GM21447 (cell line): ENCODE data around the gene TRDMT1.

ENCODE experiments used
- ATAC-seq: cut with Tn5 transposase; IDR thresholded peaks from one replicate; pipeline ENCODE4 v1.9.1; 2021; ENCODE audit not compliant: unreplicated experiment

Gene TRDMT1

GRCh38 chr10:17213646-17214349 is 12.3 kb upstream of the TRDMT1 start:
- no peak for ATAC-seq

- no peak for ATAC-seq
Observed at GRCh38 chr10:17212802-17213221, 11.3 kb upstream of the TRDMT1 start.

- ATAC-seq, result no peak
Observed at GRCh38 chr10:17210361-17210760, 8.9 kb upstream of the TRDMT1 start.

- no peak for ATAC-seq
Observed at GRCh38 chr10:17209881-17210280, 8.4 kb upstream of the TRDMT1 start.

- ATAC-seq, result no peak
Observed at GRCh38 chr10:17209302-17209701, 7.8 kb upstream of the TRDMT1 start.

- no peak for ATAC-seq
Observed at GRCh38 chr10:17208476-17208875, 7.0 kb upstream of the TRDMT1 start.

GRCh38 chr10:17206210-17206709 is 4.8 kb upstream of the TRDMT1 start:
- ATAC-seq, result peak; percentile 48

- ATAC-seq, result no peak
Observed at GRCh38 chr10:17203416-17203815, 1.9 kb upstream of the TRDMT1 start.

- no peak for ATAC-seq
Observed at GRCh38 chr10:17202999-17203398, 1.5 kb upstream of the TRDMT1 start.

- ATAC-seq, result no peak
Observed at GRCh38 chr10:17202506-17202905, 1.0 kb upstream of the TRDMT1 start.

DNA sequence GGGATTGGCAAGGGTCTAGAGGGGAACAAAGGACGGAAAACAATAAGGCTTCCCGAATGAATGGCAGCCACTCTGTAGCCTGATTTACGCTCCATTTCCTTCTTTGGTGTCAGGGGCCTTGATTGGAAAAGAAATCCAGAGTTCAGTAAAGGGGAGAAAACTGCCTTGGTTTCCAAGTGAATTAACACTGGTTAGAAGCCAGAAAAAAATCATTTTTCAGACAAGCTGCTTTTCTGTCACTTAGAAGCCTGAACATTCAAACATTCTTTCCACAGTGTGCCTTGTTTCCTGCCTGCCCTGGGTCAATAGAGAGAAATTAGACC is 283 bp upstream of the TRDMT1 start:
- no peak for ATAC-seq

DNA sequence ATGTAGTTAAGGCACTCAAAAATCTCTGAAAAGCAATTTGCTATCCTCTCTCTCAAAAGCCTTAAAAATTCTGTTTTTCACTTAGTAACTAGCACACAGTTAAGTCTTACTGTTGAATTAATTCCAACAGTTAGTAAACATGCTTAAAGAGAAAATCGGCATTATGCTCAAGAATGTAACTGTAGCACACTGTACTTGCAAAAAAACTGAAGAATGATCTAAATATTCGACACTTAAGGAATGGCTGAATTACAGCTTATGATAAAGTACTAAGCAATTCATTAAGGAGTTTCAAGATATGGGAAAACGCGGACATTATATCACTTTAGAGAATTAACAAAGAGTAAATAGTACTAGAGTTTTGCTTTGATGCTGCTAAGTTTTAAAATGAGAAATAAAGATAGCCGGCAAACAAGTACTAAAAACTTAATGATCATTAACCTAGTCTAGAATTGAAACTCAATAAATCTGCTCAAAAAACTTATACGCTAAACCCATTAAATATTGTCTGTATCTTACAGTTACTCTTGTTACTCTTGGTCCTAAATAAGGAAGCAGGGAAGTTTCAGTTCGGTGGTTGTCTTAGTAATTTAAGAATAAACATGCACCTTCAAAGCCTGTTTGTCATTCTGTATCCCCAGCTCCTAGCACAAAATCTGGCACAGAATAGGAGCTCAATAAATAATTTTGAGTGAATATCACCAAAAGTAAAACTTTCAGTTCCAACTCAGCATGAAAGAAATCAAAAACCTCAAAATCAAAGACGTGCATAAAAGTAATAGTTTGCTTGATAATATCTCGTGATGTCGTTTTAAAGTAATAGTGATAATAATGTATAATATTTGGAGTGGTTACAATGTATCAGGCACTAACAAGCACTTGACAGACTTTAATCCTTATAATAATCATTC is 1.2 kb downstream of the TRDMT1 start:
- no peak for ATAC-seq

DNA sequence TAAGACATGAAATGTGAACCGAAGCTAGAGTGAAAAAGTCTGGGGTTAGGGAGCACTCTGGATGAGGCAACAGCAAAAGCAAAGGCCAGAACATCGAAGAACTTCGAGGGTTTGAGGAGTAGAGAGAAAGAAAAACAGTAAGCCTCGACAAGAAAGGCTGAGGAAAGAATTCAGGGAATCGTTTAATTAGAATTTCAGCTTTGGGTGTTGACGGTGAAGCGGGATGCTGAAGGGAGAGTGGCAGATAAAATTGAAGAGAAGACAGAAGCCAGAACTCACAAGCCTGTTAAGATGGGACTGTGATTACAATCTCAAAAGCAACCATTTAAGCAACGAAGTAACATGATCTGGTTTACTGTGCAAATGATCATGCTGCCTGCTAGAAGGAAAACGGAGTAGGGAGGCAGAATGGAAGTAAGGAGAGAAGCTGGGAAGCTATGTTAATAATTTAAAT is 2.1 kb downstream of the TRDMT1 start:
- ATAC-seq, result no peak

DNA sequence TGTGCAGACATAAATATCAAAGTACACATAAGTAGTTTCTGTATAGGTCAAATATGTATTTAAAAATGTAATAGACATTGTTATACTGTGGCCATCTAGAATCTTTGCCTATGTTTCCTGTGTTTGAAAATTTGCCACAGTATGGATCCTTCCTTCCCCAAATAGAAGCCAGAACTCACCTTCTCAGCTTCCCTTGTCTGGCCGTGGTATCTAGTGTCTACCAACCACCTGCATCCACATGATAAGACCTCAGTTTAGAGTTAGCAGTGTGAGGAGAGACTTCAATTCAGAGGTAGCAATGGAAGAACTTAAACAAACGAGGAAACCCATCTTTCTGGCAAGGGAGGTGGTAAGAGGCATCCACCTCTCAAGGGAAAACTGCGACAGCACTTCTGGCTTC is 4.9 kb downstream of the TRDMT1 start:
- ATAC-seq, result no peak

GRCh38 chr10:17196045-17196444 is 5.4 kb downstream of the TRDMT1 start:
- ATAC-seq, result no peak

DNA sequence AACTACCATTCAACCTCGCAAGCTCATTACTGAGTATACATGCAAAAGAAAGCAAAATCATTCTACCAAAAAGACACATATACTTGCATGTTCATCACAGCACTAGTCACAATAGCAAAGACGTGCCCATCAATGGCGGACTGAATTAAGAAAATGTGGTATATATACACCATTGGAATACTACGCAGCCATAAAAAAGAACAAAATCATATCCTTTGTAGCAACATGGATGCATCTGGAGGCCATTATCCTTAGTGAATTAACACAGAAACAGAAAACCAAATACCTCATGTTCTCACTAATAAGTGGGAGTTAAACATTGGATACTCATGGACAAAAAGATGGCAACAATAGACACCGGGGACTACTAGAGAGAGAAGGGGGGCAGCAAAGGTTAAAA is 6.4 kb downstream of the TRDMT1 start:
- ATAC-seq, result no peak

DNA sequence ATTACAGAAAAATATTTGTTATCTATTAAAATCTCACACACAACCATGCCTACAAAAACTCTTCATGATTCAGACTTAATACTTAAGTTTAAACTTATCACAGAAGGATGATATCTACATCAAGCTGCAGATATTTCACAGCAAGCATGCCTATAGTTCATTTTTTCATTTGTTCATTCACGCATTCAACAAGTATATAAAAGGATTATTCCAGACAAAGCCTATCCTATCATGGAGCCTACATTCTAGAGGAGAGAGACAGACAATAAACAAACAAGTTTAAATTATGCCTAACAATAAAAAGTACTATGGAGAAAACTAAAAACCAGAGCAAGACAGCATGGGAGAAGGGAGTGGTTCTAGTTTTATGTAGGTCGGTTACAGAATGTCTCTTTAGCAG is 10.9 kb downstream of the TRDMT1 start:
- ATAC-seq, result no peak

- ATAC-seq, result no peak
Observed at GRCh38 chr10:17188644-17189172, 12.8 kb downstream of the TRDMT1 start.

DNA sequence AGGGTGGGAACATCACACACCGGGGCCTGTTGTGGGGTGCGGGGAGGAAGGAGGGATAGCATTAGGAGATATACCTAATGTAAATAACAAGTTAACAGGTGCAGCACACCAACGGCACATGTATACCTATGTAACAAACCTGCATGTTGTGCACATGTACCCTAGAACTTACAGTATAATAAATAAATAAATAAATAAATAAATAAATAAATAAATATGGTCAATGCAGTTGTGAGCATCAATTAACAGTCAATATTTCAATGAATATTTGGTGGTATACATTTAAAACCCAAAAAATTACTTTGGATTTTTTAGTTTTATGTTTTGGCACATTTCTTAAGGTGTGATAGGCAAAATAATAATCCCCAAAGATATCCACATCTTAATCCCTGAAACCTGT is 15.6 kb downstream of the TRDMT1 start:
- no peak for ATAC-seq

DNA sequence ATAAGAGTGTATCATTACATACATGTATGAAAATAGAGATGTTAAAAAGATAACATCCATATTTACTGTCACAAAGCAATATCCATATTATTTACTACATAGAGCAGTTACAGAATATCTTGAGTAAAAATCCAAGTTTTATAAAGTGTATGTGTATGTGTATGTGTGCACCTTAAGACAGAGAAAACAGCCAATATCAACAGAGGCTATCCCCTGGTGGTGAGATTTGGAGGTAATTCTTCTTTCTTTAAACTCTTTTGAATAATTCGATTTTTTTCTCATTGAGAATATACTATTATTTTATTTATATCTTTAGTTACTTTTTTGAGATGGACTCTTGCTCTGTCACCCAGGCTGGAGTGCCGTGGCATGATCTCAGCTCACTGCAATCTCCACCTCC is 18.4 kb downstream of the TRDMT1 start:
- ATAC-seq, result no peak

- ATAC-seq, result no peak
Observed at GRCh38 chr10:17181751-17182150, 19.7 kb downstream of the TRDMT1 start.

DNA sequence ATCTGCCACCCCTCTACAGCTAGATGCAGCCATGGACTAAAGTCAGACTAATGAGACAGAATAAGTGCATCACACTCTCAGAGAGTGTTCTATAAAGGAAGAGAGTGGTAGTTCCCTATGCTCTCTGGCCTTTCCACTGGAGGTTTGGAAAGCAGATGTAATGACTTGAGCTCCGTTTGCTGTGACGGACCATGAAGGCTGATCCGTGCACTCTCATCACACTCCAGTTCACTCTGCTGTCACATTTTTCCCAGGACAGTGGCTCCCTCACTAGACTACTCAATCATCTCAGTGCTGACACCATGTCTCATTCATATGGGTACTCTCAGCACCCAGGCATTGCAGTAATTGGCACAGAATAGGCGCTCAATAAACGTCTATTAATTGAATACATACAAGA is 20.4 kb downstream of the TRDMT1 start:
- ATAC-seq, result no peak
